Body of pancreas (tissue), 4 donors: ENCODE results near the gene MYL6B.

Experiments used
- CTCF ChIP-seq, 7 experiments: fragments of 450-650 bp in 4 of 7; fragments of 200-600 bp in 3 of 7; sonication (generic) in 3 of 7; IDR thresholded peaks; one replicate each; pipeline ENCODE4 v1.5.1; 2016 to 2019; ENCODE audit warnings: antibody characterized with exemption in 7 of 7
- POLR2A ChIP-seq, 3 donors: fragments of 450-650 bp; IDR thresholded peaks; one replicate each; pipeline ENCODE4 v1.6.1; 2016; ENCODE audit warnings: antibody characterized with exemption in 3 of 3, mild to moderate bottlenecking in 2 of 3

- TF ChIP-seq CTCF (IDR thresholded peaks at IDR 0.05) (no peak), POLR2A (IDR thresholded peaks at IDR 0.05) (no peak)
These were observed 17.5 kb upstream of the MYL6B start for GRCh38 chr12:56134897-56135296.
